Adrenal gland (tissue), 12 donors: Measurements from ENCODE around the gene TMEM214. TPM values are rescaled to one million over a fixed set of nuclear protein-coding genes. Genes with fewer than 3 reads are reported as not detected.

Experiments used
- DNase-seq, 7 donors: peaks; one replicate each; pipeline ENCODE4 v3.0.0-alpha.2; 2019 to 2020
- H3K27ac ChIP-seq, 5 donors: fragments of 200-600 bp; sonication (generic) in 4 of 5; 1 replicate in 3 of 5; 2 replicates in 2 of 5; pipeline versions ENCODE4 v1.5.1 to v1.8.0; 2016 to 2020; ENCODE audit warnings: mild to moderate bottlenecking in 1 of 5
- H3K27me3 ChIP-seq: fragments of 200-600 bp; 2 replicates; pipeline ENCODE4 v1.8.0; 2021
- H3K36me3 ChIP-seq, 2 donors: fragments of 200-600 bp; replicated peaks in 1 of 2; 1 replicate in 1 of 2; 2 replicates in 1 of 2; pipeline versions ENCODE4 v1.5.1 to v1.8.0; 2018 to 2022
- H3K4me1 ChIP-seq, 2 donors: fragments of 200-600 bp; replicated peaks in 1 of 2; 1 replicate in 1 of 2; 2 replicates in 1 of 2; pipeline versions ENCODE4 v1.5.1 to v1.8.0; 2018 to 2021
- H3K4me3 ChIP-seq, 4 donors: fragments of 200-600 bp; sonication (generic) in 3 of 4; one replicate each; pipeline ENCODE4 v1.5.1; 2016 to 2018
- H3K9me3 ChIP-seq, 3 donors: fragments of 200-600 bp; sonication (generic) in 1 of 3; replicated peaks in 1 of 3; 1 replicate in 2 of 3; 2 replicates in 1 of 3; pipeline versions ENCODE4 v1.5.1 to v1.8.0; 2016 to 2021
- POLR2A ChIP-seq, 2 donors: fragments of 450-650 bp; IDR thresholded peaks; one replicate each; pipeline ENCODE4 v1.6.1; 2017; ENCODE audit warnings: antibody characterized with exemption in 2 of 2, mild to moderate bottlenecking in 2 of 2, moderate library complexity in 1 of 2
- WGBS, 4 donors: extraction: QIAGEN DNeasy Blood & Tissue Kit in 2 of 4; methylation state at CpG; one replicate each; pipeline versions ENCODE4 v1.1.5 to v1.1.7; 2013 to 2017; 5-methylcytosine and 5-hydroxymethylcytosine counted together
- intact Hi-C, 2 donors: fragments of 100-400 bp; cut with DNase I; formaldehyde crosslinking; loops; one replicate each; pipeline versions ENCODE4 v1.14.1 to v1.15.0; 2022 to 2023
- polyA plus RNA-seq, 3 donors: library from polyadenylated mRNA; stranded (reverse); fragments of 200-250 nt in 2 of 3; fragments of 350-450 nt in 1 of 3; fragmentation: Illumina TruSeq in 1 of 3; extraction: RNeasy Lipid Tissue Mini Kit (QIAGEN cat#74804) in 1 of 3; gene quantifications; one replicate each; pipeline ENCODE4 v1.2.3, GENCODE V29; 2013 to 2014
- total RNA-seq, 9 donors: library from RNA; depleted of rRNA in 4 of 9; stranded (reverse); fragments of >200 nt in 4 of 9; fragments of 120-200 nt in 1 of 9; fragmentation: NEBNext Ultra II Directional in 1 of 9; extraction: Animal tissue kit (Norgen Biotek cat#: 25700) in 1 of 9; gene quantifications; one replicate each; pipeline versions ENCODE4 v1.1.0 to v1.2.4, GENCODE V29; 2013 to 2023
- TF ChIP-seq, protein P1 (sequence below), 6 experiments: fragments of 450-650 bp in 4 of 6; fragments of 200-600 bp in 2 of 6; sonication (generic) in 1 of 6; IDR thresholded peaks; 1 replicate in 5 of 6; 2 replicates in 1 of 6; pipeline versions ENCODE4 v1.5.1 to v1.8.0; 2016 to 2021; ENCODE audit warnings: antibody characterized with exemption in 6 of 6, mild to moderate bottlenecking in 2 of 6, moderate library complexity in 1 of 6
- donor health status: healthy with polysubstance abuse.
- donor health status: Bipolar disorder and iron deficiency.
- donor health status: DM: yes; HTN: yes; CAD: no.
- donor health status: DM: no; HTN: no; CAD: no.
- donor health status: DM: no; HTN: no; CAD: no.
- donor health status: DM: yes; HTN: yes; CAD: no.

The TMEM214 gene
- total and polyA plus RNA-seq, 12 donors, result 25.2 to 124 (median 60.1) TPM

DNA sequence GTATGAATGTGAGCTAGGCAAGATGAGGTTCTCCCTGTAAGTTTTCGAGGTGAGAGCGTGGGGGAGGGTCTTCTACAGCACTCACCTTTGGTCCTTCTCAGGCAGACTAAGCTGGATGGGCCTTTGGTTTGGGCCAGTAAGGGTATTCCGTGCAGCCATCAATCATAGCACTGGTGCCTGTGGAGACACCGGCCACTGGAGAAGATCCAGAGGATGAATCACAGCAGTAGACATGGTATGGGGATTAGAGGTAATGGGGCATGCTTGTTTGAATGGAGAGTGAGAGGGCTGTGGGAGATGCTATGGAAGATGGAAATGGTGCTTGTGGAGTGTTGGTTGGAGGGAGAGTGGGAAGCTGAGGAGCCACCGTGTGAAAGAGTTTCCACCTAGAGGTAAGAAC lies 46.2 kb upstream of the TMEM214 start:
- intact Hi-C loops, result no loop called here
- no peak for TF ChIP-seq POLR2A (IDR thresholded peaks at IDR 0.05)
- TF ChIP-seq, protein P1, sequence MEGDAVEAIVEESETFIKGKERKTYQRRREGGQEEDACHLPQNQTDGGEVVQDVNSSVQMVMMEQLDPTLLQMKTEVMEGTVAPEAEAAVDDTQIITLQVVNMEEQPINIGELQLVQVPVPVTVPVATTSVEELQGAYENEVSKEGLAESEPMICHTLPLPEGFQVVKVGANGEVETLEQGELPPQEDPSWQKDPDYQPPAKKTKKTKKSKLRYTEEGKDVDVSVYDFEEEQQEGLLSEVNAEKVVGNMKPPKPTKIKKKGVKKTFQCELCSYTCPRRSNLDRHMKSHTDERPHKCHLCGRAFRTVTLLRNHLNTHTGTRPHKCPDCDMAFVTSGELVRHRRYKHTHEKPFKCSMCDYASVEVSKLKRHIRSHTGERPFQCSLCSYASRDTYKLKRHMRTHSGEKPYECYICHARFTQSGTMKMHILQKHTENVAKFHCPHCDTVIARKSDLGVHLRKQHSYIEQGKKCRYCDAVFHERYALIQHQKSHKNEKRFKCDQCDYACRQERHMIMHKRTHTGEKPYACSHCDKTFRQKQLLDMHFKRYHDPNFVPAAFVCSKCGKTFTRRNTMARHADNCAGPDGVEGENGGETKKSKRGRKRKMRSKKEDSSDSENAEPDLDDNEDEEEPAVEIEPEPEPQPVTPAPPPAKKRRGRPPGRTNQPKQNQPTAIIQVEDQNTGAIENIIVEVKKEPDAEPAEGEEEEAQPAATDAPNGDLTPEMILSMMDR (IDR thresholded peaks at IDR 0.05), result no peak
- H3K36me3 ChIP-seq, result no peaks in the 10 kb centered on the region

DNA sequence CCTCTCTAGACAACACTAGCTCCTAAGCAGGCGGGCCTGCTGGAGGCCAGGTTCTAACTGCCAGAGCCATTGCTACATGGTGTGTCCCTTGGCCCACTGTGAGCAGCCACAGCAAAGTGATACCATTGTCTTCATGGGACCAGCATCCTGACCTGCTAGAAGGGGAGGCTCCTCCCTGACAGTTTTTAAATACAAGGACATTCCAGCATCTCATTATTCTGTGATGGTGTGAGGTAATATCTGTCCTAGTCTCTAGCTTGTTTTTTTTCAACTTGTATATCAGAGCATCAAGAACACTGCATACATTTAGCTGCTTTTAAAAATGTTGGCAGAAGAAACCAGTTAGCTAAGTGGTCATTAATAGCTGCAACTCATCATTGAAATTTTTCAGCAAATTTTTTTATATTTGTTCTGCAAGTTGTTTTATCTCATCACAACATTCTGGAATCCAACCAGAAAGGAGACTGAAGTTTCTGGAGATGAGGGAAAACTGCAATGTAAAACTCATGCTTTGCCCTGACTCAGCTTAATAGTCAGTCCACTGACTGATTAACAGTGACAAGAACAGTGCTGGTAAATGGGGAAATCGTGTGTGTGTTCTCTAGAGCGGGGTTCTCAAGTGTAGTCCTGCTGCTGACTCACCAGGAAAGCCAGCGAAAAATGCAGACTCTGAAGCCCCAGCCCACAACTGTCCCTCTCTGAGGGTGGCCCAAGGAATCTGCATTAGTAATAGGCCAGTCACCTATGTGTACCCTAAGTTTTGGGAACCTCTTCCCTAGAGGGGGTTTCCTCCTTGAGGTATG lies 44.5 kb upstream of the TMEM214 start:
- no peaks in the 10 kb centered on the region for H3K27me3 ChIP-seq
- WGBS, 4 donors, result 76 to 91% (median 78%) methylated on average over 4 of the region's 4 CpGs
- H3K4me1 ChIP-seq, result no peaks in the 10 kb centered on the region
- no peaks in the 10 kb centered on the region for H3K9me3 ChIP-seq
- no peak overlapping the region for H3K4me3 ChIP-seq
- TF ChIP-seq POLR2A (IDR thresholded peaks at IDR 0.05), result no peak
- TF ChIP-seq, protein P1 (IDR thresholded peaks at IDR 0.05), result no peak
- peak overlapping the region in 1 of 5 donors; percentile 6 for H3K27ac ChIP-seq
- intact Hi-C loops, result no loop called here
- H3K36me3 ChIP-seq, result no peaks in the 10 kb centered on the region
- no peak for DNase-seq

More for the DNA sequence above, 46.2 kb upstream of the TMEM214 start:
- H3K27me3 ChIP-seq, result no peaks in the 10 kb centered on the region
- H3K27ac ChIP-seq, result no peak overlapping the region
- 83 to 93% (median 87%) methylated on average over 5 of the region's 5 CpGs for WGBS, 4 donors
- H3K4me1 ChIP-seq, result no peaks in the 10 kb centered on the region
- H3K4me3 ChIP-seq, result no peak overlapping the region
- no peak for DNase-seq
- no peaks in the 10 kb centered on the region for H3K9me3 ChIP-seq

DNA sequence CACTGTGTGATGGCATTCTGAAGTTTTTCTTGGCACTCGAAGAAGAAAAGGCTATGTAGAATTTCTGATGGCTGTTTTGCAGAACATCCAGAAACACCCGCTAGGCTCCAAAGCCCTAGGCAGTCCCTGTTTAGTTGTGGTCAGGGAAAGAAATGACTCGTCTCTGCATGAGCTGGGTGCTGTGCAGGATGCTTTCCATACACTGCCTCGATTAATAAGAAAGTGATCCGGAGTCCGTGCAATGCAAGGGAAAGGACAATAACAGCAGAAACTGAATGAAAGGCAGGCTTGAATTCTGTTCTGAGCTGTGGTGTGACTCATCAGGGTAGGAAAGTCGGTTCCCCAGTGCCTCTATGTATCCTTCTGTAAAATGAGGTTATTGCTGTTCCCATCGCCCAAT lies 43.6 kb upstream of the TMEM214 start:
- no peak for DNase-seq
- H3K27ac ChIP-seq, result no peak overlapping the region
- TF ChIP-seq, protein P1 (IDR thresholded peaks at IDR 0.05), result no peak
- no peak for TF ChIP-seq POLR2A (IDR thresholded peaks at IDR 0.05)
- H3K9me3 ChIP-seq, result no peaks in the 10 kb centered on the region
- H3K27me3 ChIP-seq, result no peaks in the 10 kb centered on the region
- H3K36me3 ChIP-seq, result no peaks in the 10 kb centered on the region
- intact Hi-C loops, result no loop called here
- WGBS, 4 donors, result 80 to 91% (median 86%) methylated on average over 8 of the region's 8 CpGs
- no peaks in the 10 kb centered on the region for H3K4me1 ChIP-seq
- no peak overlapping the region for H3K4me3 ChIP-seq

DNA sequence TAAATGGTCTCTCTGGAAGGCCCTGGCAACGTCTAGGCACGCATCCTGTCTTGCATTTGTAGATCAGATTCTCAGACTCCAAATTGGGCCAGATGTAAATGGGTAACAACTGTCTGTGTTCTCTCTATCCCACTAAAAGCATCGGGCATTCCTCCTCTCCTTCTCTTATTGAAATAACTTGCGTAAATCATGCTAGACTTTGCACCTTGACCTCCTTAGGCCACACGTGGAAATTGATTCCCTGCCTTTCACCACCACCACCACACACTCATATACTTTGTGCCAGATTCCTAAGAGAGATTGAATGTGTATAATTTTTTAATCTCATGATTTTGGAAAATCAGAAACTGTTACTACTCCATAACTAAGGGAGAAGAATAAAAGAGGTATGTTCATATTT lies 41.0 kb upstream of the TMEM214 start:
- no peaks in the 10 kb centered on the region for H3K36me3 ChIP-seq
- TF ChIP-seq, protein P1 (IDR thresholded peaks at IDR 0.05), result no peak
- TF ChIP-seq POLR2A (IDR thresholded peaks at IDR 0.05), result no peak
- no peaks in the 10 kb centered on the region for H3K27me3 ChIP-seq
- intact Hi-C loops, result no loop called here
- 70 to 78% (median 76%) methylated on average over 5 of the region's 5 CpGs for WGBS, 4 donors
- DNase-seq, result no peak
- no peak overlapping the region for H3K4me3 ChIP-seq
- no peak overlapping the region for H3K27ac ChIP-seq
- H3K9me3 ChIP-seq, result no peaks in the 10 kb centered on the region
- no peaks in the 10 kb centered on the region for H3K4me1 ChIP-seq
